Vagina (tissue), 2 donors: Measurements from ENCODE around the gene SULT2B1.

ENCODE experiments used
- CTCF ChIP-seq, 3 experiments: fragments of 450-650 bp in 2 of 3; fragments of 200-600 bp in 1 of 3; sonication (generic) in 1 of 3; IDR thresholded peaks; one replicate each; pipeline ENCODE4 v1.5.1; 2017 to 2019; ENCODE audit warnings: antibody characterized with exemption in 3 of 3, mild to moderate bottlenecking in 2 of 3, moderate library complexity in 2 of 3
- POLR2A ChIP-seq, 2 donors: fragments of 450-650 bp; IDR thresholded peaks; one replicate each; pipeline ENCODE4 v1.6.1; 2017; ENCODE audit warnings: antibody characterized with exemption in 2 of 2, mild to moderate bottlenecking in 2 of 2, moderate library complexity in 2 of 2
- POLR2AphosphoS5 ChIP-seq, 2 donors: sonication (generic); formaldehyde crosslinking; IDR thresholded peaks; one replicate each; pipeline ENCODE4 v1.9.0; 2017; ENCODE audit warnings: antibody characterized with exemption in 2 of 2, mild to moderate bottlenecking in 2 of 2, low read depth in 1 of 2; ENCODE audit not compliant: insufficient read depth in 1 of 2

- TF ChIP-seq POLR2A (IDR thresholded peaks at IDR 0.05) (no peak), CTCF (IDR thresholded peaks at IDR 0.05) (no peak), POLR2AphosphoS5 (IDR thresholded peaks at IDR 0.05; ENCODE audit: insufficient read depth in 1 of 2, low read depth in 1 of 2) (no peak)
Observed at GRCh38 chr19:48591021-48591420, 39.0 kb downstream of the SULT2B1 start.
